Stimulated activated CD4-positive, alpha-beta T cell treated with anti-CD3 and anti-CD28 coated beads, Interleukin-15, amount 100 ng/mL, for 48 hours (primary cell): ENCODE measurements around the gene ARFRP1.

Source experiments
- DNase-seq, 2 donors: peaks; one replicate each; pipeline ENCODE4 v3.0.0-alpha.2; 2020; ENCODE audit warnings: low read depth in 2 of 2

The ARFRP1 gene

DNA sequence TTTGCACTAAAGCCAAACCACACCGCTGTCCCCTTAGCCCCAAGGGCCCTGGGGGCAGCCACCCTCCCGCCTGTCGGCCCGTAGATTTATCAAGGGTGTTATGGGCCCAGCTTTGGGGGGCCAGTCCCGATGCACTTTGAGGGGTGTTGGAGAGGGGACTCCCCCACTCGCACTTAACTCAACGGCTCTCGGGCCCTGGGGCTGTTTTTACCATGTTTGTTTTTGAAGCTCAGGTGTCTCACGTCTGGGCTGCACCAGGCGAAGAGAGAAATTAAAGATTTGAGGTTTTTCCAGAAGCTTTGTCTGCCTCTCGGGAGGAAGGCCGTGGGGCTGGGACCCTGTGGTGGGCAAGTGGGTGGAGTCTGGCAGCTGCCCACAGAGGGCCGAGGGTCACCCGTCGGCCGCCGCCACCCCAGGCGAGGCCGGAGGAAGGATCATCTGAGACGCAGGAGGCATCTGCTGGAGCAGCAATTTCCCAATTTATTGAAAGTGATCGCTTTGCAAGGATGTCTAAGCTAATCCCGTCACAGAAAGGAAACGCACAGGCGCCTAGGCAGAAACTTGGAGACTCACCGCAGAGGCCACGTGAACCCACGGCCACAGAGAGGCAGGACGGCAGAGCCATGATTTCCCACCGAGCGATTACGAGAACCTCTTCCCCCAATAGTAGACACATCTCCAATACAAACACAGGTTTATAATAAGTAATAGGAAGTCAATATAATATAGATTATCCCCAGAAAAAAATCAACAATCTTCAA is 35.6 kb upstream of the ARFRP1 start:
- DNase-seq, result no peak

DNA sequence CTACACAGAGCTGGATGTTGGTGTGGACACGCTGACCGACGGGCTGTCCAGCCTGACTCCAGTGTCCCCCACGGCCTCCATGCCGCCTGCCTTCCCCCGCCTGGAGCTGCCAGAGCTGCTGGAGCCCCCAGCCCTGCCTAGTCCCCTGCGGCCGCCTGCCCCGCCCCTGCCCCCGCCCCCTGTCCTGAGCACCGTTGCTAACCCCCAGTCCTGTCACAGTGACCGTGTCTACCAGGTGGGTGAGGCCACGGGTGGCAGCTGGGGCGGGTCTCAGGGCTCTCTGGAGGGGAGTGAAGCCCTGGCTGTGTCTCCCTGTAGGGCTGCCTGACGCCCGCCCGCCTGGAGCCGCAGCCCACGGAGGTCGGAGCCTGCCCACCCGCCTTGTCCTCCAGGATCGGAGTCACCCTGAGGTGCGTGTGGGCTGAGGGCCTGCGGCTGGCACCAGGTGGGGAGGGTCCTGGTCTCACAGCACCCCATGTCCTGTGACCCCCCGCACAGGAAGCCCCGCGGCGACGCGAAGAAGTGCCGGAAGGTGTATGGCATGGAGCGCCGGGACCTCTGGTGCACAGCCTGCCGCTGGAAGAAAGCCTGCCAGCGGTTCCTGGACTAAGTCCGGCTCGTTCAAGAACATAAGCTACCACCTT is 34.7 kb upstream of the ARFRP1 start:
- DNase-seq, result no peak

DNA sequence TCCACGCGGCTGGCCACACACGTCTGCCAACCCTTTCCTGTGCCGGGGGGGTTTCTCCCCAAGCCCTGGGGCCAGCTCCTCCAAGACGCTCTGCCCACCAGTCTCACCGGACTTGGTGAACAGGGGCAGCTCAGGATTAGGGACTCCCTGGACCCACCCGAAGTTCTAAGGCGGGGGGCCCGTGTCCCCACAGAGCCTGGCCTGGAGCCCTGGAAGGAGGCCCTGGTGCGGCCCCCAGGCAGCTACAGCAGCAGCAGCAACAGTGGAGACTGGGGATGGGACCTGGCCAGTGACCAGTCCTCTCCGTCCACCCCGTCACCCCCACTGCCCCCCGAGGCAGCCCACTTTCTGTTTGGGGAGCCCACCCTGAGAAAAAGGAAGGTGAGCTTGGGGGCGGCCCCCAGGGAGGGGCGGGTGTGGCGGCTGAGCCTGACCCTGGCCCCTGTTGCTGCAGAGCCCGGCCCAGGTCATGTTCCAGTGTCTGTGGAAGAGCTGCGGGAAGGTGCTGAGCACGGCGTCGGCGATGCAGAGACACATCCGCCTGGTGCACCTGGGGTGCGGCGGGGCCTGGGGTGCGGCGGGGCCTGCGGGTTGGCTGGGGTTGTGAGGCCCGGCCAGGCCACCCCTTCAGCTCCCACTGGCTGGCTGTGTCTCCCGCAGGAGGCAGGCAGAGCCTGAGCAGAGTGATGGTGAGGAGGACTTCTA is 34.1 kb upstream of the ARFRP1 start:
- no peak for DNase-seq

DNA sequence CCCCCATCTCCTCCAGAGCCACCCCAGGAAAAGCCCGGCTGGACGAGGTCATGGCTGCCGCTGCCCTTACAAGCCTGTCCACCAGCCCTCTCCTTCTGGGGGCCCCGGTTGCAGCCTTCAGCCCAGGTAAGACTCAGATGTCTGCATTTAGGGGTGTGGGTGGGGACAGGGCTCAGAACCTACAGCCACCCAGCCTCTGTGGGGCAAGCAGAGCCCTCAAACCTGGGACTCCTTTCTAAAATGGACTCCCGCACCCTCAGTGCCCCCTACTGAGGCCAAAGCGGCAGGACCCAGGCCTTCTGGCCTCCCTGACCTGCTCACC is 33.5 kb upstream of the ARFRP1 start:
- DNase-seq, result no peak

DNA sequence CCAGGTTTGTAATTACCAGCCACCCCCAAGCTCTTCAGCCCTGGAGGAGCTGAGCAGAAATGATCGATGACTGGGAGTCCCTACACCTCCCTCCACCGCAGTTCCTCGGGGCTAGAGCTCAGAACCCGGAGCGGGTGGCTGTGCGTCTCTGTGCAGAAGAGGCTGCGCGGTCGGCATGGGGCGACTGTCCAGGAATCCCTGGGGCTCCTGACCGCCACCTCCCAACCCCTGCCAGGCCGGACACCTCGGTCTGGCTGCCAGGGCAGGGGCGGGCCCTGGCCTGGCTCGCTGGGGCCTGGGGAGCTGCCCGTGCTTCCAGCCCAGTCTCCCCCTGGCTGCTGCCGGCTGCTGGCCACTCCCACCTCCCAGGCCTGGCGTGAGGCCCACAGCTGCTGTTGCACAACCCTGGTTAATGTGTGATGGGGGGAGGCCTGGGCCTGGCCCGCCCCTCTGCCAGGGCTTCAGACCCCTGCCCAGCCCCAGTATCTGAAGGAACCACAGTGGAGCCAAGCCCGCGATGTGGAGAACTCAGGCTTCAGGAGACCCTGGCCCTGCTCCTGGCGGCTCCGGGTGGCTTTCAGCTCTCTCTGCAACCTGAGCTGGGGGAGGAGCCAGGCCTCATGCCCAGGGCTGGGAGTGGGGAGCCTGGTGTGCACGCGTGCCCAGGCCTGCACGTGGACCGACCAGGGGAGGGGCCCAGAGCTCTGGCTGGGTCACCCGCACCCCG is 33.0 kb upstream of the ARFRP1 start:
- DNase-seq, result no peak

DNA sequence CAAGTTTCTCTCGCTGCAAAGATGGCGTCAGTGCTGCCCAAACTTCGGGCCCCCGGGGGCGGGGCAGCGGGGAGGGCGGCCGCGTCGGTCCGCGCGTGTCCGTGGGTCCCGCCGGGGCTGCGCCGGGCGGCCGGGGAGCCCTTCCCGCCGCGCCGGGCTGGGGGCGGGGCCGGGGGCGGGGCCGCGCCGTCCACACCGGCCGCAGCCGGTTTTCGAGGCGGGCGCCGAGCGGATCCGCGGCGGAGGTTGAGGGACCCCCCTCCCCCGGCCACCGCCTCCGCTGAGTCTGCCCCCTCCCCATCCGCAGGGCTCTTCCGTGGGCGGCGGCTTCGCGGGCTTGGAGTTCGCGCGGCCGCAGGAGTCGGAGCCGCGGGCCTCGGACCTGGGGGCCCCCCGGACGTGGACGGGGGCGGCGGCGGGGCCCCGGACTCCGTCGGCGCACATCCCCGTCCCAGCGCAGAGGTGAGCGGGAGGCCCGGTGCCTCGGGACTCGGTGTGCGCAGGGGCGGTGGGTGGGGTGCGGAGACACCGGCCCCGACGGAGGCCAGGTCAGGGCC is 32.4 kb upstream of the ARFRP1 start:
- DNase-seq, result no peak

DNA sequence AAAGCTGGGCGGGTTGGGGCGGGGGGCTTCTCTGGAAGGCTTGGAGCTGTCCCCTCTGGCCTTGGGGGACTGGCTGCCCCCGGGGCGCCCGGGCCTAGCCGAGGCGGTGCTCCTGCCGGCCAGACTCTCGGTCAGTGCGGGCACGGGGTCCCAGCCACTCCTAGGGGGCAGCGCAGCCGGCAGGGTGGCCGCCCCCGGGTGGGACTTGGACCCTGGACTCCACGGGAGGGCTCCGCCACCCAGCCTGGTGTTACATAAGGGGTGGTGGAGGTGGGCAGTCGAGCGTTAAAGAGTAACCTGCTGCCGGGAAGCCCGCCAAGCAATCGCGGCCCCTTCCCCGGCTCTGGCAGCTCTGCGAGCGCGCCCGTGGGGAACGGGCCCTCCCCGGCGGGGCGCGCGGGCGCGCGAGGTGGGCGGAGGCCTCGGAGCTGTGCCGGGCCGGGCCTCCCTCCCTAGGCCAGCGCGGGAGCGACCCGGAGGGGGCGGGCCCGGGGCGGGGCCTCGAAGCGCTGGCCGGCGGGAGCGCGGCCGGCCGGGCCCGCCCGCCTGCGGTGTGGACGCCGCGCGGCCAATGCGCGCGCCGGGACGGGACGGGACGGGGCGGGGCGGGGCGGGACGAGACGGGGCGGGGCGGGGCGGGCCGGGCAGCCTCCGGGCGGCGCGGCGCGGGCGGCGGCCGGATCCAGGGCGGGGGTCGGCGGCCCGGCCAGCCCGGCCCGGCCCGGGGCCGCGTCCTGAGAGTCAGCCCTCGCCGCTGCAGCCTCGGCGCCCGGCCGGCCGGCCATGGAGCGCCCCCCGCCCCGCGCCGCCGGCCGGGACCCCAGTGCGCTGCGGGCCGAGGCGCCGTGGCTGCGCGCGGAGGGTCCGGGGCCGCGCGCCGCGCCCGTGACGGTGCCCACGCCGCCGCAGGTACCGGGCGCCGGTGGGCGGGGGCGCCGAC is 31.6 kb upstream of the ARFRP1 start, which contains the start of gene SLC2A4RG:
Gene SLC2A4RG, plus strand, starts transcription at position 647 of the 940 bp plus-strand sequence. Its CDS starts 137 bp downstream, at position 784.
- peak in 1 of 2 donors; percentile 56 for DNase-seq

DNA sequence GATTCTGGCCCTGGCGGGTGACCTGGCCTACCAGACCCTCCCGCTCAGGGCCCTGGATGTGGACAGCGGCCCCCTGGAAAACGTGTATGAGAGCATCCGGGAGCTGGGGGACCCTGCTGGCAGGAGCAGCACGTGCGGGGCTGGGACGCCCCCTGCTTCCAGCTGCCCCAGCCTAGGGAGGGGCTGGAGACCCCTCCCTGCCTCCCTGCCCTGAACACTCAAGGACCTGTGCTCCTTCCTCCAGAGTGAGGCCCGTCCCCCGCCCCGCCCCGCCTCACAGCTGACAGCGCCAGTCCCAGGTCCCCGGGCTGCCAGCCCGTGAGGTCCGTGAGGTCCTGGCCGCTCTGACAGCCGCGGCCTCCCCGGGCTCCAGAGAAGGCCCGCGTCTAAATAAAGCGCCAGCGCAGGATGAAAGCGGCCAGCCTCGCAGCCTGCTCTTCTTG is 30.9 kb upstream of the ARFRP1 start:
- no peak for DNase-seq

DNA sequence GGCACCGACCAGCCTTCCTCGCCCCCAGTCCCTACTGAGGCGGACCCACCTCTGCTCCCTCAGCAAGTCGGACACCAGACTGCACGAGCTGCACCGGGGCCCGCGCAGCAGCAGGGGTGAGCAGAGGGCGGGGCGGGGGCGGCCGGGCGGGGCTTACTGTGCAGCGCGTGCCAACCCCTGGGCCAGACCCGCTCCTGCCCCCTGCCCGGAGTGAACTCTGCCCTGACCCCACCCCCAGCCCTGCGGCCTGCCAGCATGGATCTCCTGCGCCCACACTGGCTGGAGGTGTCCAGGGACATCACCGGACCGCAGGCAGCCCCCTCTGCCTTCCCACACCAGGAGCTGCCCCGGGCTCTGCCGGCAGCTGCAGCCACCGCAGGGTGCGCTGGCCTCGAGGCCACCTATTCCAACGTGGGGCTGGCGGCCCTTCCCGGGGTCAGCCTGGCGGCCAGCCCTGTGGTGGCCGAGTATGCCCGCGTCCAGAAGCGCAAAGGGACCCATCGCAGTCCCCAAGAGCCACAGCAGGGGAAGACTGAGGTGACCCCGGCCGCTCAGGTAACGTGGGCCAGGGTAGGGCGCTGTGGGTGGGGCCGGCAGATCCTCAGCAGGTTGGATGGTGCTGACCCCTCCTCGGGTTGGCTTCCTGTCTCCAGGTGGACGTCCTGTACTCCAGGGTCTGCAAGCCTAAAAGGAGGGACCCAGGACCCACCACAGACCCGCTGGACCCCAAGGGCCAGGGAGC is 30.3 kb upstream of the ARFRP1 start:
- DNase-seq, result no peak

DNA sequence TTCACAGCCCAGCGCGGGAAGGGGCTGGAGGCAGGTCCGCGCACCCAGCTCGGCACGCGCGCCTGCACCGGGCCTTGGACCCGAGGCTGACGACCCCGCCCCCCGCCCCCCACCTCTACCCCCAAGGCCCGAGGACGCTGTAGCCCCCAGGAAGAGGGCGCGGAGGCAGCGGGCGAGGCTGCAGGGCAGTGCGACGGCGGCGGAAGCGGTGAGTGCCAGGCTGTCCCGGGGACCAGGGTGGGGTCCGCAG is 29.8 kb upstream of the ARFRP1 start:
- DNase-seq, result no peak

DNA sequence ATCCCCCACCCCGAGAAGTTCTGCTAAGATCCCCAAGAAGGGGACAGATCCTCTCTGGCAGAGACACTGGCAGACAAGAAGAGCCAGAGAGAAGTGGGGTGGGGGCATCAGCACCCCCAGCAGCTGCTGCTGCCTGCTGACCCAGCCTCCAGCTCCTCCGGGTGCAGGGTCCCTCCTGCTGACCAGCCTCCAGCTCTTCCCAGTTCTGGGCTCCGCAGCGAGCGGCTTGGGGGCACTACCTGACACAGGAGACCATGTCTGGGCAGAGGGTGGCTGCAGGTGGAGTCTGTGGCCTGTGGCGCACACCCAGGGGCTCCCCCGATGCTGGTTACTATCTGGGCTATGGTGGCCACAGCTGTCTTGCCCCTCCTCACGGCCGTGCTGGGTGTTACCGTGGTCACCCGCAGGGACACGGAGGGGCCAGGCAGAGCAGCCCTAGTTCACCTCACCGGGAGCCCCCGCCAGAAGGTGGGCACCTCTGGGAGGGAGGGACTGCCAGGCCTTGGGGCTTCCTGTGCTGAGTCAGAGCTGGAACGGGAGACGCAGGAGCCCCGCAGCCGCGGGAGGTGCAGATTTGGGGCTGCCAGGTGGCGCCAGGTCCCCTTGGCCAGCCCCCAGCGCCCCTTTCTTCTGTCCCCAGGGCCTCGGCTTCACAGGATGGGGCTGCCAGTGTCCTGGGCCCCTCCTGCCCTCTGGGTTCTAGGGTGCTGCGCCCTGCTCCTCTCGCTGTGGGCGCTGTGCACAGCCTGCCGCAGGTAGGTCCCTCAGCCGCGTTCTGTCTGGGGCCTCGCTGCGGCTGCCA is 29.3 kb upstream of the ARFRP1 start:
- no peak for DNase-seq

DNA sequence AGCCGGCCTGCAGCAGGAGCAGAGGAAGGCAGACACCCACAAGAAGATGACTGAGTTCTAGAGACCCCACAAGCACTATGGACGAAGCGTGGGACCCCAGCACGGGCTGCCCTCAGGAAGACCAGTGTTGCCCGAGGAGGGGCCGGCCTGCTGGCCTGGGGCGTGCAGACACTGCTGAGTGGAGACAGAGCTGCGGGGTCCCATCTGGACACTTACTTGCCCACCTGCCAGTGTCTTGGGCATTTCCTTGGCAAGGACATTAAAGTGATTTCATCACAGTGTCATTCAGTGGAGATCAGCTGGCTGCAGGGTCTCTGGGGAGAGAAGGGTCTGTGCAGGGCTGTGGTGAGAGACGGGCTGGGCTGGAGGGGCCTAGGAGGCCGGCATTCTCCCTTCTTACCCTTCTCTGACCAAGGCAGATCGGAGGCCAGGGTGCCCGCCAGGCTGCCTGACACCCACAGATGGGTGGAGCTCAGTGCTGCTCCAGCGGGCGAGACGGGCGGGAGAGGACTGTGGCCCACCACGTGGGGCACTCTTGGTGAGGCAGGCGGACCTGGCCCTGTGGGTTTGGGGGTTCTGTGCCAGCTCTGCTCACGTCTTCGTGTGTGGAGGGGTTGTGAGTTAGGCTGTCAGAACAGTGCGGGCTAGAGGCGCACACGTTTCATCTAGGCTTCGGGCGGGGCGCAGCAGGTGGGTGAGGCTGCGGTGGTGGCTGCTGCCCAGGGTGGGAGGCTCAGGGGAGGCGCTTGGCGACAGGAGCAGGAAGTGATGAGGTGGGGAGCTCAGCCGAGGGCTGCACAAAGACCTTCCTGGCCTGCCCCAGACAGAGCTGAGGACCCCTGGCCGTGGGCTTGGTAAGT is 28.3 kb upstream of the ARFRP1 start, which contains the start of gene LIME1:
Gene LIME1, plus strand, starts transcription at position 806 of the 860 bp plus-strand sequence. CDS start 886 bp downstream, outside the sequence.
- no peak for DNase-seq

DNA sequence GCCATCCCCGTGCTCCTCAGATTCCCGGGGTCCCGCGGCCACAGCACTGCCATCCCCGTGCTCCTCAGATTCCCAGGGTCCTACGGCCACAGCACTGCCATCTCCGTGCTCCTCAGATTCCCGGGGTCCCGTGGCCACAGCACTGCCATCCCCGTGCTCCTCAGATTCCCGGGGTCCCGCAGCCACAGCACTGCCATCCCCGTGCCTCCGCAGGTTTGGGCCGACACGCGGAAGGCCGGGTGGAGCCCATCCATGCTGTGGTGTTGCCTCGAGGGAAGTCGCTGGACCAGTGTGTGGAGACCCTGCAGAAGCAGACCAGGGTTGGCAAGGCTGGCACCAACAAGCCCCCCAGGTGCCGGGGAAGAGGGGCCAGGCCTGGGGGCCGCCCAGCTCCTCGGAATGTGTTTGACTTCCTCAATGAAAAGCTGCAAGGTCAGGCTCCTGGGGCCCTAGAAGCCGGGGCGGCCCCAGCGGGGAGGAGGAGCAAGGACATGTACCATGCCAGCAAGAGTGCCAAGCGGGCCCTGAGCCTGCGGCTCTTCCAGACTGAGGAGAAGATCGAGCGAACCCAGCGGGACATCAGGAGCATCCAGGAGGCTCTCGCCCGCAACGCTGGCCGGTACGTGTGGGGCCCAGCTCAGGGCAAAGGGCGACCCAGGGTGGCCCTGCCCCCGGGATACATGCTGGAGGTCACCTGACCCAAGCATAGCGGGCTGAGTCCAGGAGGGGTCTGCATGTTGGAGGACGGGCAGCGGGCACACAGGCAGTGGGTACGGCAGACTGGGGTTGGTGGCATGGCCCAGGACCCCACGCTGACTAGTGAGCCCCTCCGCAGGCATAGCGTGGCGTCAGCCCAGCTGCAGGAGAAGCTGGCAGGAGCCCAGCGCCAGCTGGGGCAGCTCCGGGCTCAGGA is 27.4 kb upstream of the ARFRP1 start:
- DNase-seq, result no peak

DNA sequence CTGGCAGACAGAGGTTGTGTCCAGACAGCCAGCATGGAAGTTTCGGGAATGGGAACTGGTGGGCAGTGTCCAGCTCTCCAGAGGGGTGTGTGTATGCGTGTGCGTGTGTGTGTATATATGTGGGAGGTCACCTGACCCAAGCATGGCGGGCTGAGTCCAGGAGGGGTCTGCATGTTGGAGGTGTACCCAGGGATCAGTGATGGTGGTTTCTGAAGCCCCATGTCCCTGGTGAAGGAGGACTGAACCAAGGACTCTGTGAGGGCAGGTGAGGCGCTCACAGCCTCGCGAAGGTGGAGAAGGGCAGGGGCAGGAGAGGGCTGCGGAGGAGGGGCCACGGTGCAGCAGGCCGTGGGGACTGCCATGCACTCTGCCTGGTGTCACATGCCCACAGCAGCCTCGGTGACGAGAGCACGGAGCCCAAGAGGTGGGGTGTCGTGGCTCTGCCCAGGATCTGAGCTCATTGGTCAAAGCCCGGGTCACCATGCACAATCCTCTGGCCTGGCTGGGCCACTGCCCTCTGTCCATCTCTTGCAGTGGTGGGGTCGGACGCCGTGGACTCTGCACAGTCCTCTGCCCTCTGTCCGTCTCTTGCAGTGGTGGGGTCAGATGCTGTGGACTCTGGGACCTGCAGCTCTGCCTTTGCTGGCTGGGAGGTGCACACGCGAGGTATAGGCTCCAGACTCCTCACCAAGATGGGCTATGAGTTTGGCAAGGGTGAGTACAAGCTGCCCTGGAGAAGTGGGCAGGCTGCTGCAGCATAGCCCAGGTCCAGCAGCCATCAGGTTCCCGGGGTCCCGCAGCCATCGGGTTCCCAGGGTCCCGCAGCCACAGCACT is 26.6 kb upstream of the ARFRP1 start:
- no peak for DNase-seq

DNA sequence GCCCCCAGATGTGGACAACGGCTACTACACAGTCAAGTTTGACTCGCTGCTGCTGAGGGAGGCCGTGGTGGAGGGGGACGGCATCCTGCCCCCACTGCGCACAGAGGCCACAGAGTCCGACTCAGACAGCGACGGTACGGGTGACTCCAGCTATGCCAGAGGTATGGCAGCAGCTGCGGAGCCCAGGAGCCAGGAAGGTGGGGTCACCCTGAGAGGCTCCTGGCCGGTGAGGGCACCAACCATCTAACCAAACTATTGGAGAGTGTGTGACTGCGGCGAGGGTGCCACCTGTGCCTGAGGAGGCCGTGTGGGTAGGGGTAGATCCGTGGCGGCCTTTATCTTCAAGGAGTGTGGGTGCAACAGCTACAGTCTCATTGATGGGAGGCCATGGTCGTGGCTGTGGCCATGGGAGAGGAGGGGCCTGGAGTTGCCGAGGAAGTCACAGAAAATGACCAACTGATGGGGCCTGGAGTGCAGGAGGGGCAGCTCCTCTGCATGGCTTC is 25.9 kb upstream of the ARFRP1 start:
- no peak for DNase-seq

DNA sequence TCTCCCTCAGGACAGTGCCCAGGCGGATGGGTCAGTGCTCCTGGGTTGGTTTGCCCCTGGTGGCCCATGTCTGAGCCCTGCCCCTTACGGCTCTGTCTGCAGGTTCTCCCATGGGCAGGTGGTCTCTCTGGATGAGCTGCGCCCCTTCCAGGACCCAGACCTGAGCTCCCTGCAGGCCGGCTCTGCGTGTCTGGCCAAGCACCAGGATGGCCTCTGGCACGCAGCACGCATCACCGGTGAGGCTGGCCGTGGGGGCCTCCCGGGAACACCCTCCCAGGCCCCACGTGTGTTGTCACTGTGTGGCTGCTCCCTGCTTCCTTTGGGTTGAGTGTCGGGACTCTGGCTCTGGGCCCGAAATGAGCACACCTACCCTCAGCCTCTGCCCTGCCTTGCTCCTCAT is 25.3 kb upstream of the ARFRP1 start:
- no peak for DNase-seq
